GM12878 (cell line): ENCODE data around the gene ZBTB7B. TPM values are rescaled to one million over a fixed set of nuclear protein-coding genes. Genes with fewer than 3 reads are reported as not detected.

ENCODE experiments used
- ASH2L ChIP-seq: fragments of 300-600, 200-600 bp; sonication (generic); IDR thresholded peaks from 2 replicates; pipeline ENCODE4 v1.6.1; 2017; ENCODE audit warnings: low read depth, mild to moderate bottlenecking, borderline replicate concordance
- ATF3 ChIP-seq: IDR thresholded peaks from 2 replicates; pipeline ENCODE4 v1.6.1; 2011; ENCODE audit warnings: low read depth, mild to moderate bottlenecking, low read length, moderate library complexity, borderline replicate concordance; ENCODE audit errors: extremely low read depth
- ATF7 ChIP-seq: fragments of 450-650 bp; IDR thresholded peaks from 2 replicates; pipeline ENCODE4 v1.6.1; 2016; ENCODE audit warnings: low read depth, mild to moderate bottlenecking
- BCLAF1 ChIP-seq: fragments of 450-650 bp; IDR thresholded peaks from 2 replicates; pipeline ENCODE4 v1.6.1; 2017; ENCODE audit warnings: antibody characterized with exemption, mild to moderate bottlenecking, moderate library complexity
- CBFB ChIP-seq: IDR thresholded peaks from 2 replicates; pipeline ENCODE4 v1.6.1; 2016; ENCODE audit warnings: antibody characterized with exemption, low read depth
- E2F4 ChIP-seq: IDR thresholded peaks from 2 replicates; pipeline ENCODE4 v1.6.1; 2012; ENCODE audit warnings: low read depth, low read length, improper control_type of control experiment
- EP300 ChIP-seq, 2 experiments: fragments of 150-350 bp in 1 of 2; IDR thresholded peaks; 2 replicates each; pipeline ENCODE4 v1.6.1; 2011 to 2012; ENCODE audit warnings: low read depth in 2 of 2, low read length in 2 of 2, borderline replicate concordance in 1 of 2, improper control_type of control experiment in 1 of 2, inconsistent platforms in 1 of 2; ENCODE audit not compliant: control insufficient read depth in 1 of 2
- ESRRA ChIP-seq: IDR thresholded peaks from 2 replicates; pipeline ENCODE4 v1.6.1; 2012; ENCODE audit warnings: mild to moderate bottlenecking, low read length, improper control_type of control experiment
- JUNB ChIP-seq: IDR thresholded peaks from 2 replicates; pipeline ENCODE4 v1.6.1; 2016; ENCODE audit warnings: antibody characterized with exemption, mild to moderate bottlenecking
- KDM1A ChIP-seq: fragments of 200-600 bp; sonication (generic); IDR thresholded peaks from 2 replicates; pipeline ENCODE4 v1.6.1; 2016; ENCODE audit warnings: borderline replicate concordance
- MAX ChIP-seq: IDR thresholded peaks from 2 replicates; pipeline ENCODE4 v1.6.1; 2012; ENCODE audit warnings: low read depth, low read length, improper control_type of control experiment
- NFXL1 ChIP-seq: fragments of 450-650 bp; IDR thresholded peaks from 2 replicates; pipeline ENCODE4 v1.6.1; 2017; ENCODE audit warnings: antibody characterized with exemption, mild to moderate bottlenecking, borderline replicate concordance
- PML ChIP-seq: IDR thresholded peaks from 2 replicates; pipeline ENCODE4 v1.6.1; 2012; ENCODE audit warnings: low read length, inconsistent platforms
- POLR2AphosphoS5 ChIP-seq: IDR thresholded peaks from 2 replicates; pipeline ENCODE4 v1.6.1; 2011; ENCODE audit warnings: mild to moderate bottlenecking, low read length, inconsistent platforms
- RBBP5 ChIP-seq: fragments of 200-600 bp; sonication (generic); conservative IDR thresholded peaks from 2 replicates; pipeline ENCODE4 v1.6.1; 2016
- SIX5 ChIP-seq: IDR thresholded peaks from 2 replicates; pipeline ENCODE4 v1.6.1; 2011; ENCODE audit warnings: mild to moderate bottlenecking, low read depth, low read length, moderate library complexity; ENCODE audit not compliant: severe bottlenecking
- SMAD1 ChIP-seq: fragments of 450-650 bp; IDR thresholded peaks from 2 replicates; pipeline ENCODE4 v1.6.1; 2018; ENCODE audit warnings: mild to moderate bottlenecking, low read depth; ENCODE audit not compliant: partially characterized antibody
- SMC3 ChIP-seq: IDR thresholded peaks from 2 replicates; pipeline ENCODE4 v1.6.1; 2011; ENCODE audit warnings: low read length, improper control_type of control experiment, borderline replicate concordance
- SRF ChIP-seq, 2 experiments: IDR thresholded peaks; 2 replicates each; pipeline ENCODE4 v1.6.1; 2011; ENCODE audit warnings: low read depth in 2 of 2, low read length in 2 of 2, mild to moderate bottlenecking in 1 of 2, moderate library complexity in 1 of 2
- SUZ12 ChIP-seq: fragments of 200-600 bp; sonication (generic); IDR thresholded peaks from one replicate; pipeline ENCODE4 v1.6.1; 2018; ENCODE audit warnings: antibody characterized with exemption, mild to moderate bottlenecking; ENCODE audit not compliant: unreplicated experiment
- TCF12 ChIP-seq: IDR thresholded peaks from 2 replicates; pipeline ENCODE4 v1.6.1; 2011; ENCODE audit warnings: low read depth, mild to moderate bottlenecking, low read length
- ZBTB4 ChIP-seq: fragments of 450-650 bp; formaldehyde crosslinking; IDR thresholded peaks from 2 replicates; pipeline ENCODE4 v1.4.0; 2022; ENCODE audit warnings: mild to moderate bottlenecking, moderate library complexity
- ZNF384 ChIP-seq: IDR thresholded peaks from 2 replicates; pipeline ENCODE4 v1.6.1; 2012; ENCODE audit warnings: low read depth, mild to moderate bottlenecking, low read length, improper control_type of control experiment, borderline replicate concordance
- ZNF622 ChIP-seq: fragments of 450-650 bp; IDR thresholded peaks from 2 replicates; pipeline ENCODE4 v1.6.1; 2017; ENCODE audit warnings: mild to moderate bottlenecking, inconsistent platforms
- polyA plus RNA-seq, 11 experiments: library from polyadenylated mRNA; depleted of rRNA in 4 of 11; unstranded in 6 of 11; stranded (reverse) in 5 of 11; fragments of >200 nt; fragmentation: Nextera tagmentation in 4 of 11; fragmentation: Illumina TruSeq in 1 of 11; extraction: Ambion mirVana in 4 of 11; extraction: Trizol in 1 of 11; gene quantifications; 1 replicate in 1 of 11; 2 replicates in 10 of 11; pipeline versions ENCODE4 v1.2.1 to v1.2.3, GENCODE V29; 2011 to 2016; ENCODE audit warnings: inconsistent platforms in 2 of 11, missing spikeins in 2 of 11, low read depth in 1 of 11
- total RNA-seq, 4 experiments: library from RNA; depleted of rRNA in 3 of 4; stranded (reverse); fragments of >200 nt in 3 of 4; fragmentation: Illumina TruSeq in 1 of 4; extraction: Trizol in 1 of 4; gene quantifications; 2 replicates each; pipeline versions ENCODE4 v1.2.1 to v1.2.3, GENCODE V29; 2013 to 2021

The ZBTB7B gene
- total and polyA plus RNA-seq, 10 of the 15 experiments (the other 5 are each of a cell fraction or from before 2014, with no cell fraction given), result 0.11 to 44.9 (median 11.3) TPM

- TF ChIP-seq ZBTB4 (CRISPR knock-in tag) (no peak), KDM1A (no peak), E2F4 (no peak), ESRRA (no peak), SMAD1 (no peak), ZNF384 (no peak), BCLAF1 (no peak), EP300 (IDR thresholded peaks at IDR 0.05; ENCODE audit: borderline replicate concordance in 1 of 2, control insufficient read depth in 1 of 2, low read depth in 2 of 2, low read length in 2 of 2) (no peak), JUNB (no peak), CBFB (no peak), PML (no peak), MAX (no peak), ZNF622 (no peak), POLR2AphosphoS5 (peak; percentile 63; the same call in 1 of the 2 replicates), SIX5 (no peak), SUZ12 (no peak), SMC3 (0 out of 2 replicates have a peak, but pooled peaks have one; percentile 3), ATF7 (no peak), SRF (IDR thresholded peaks at IDR 0.05; ENCODE audit: low read depth in 2 of 2, low read length in 2 of 2) (no peak), TCF12 (no peak), NFXL1 (no peak), ASH2L (no peak), ATF3 (no peak), RBBP5 (no peak)
Measured at GRCh38 chr1:154970631-154971340, 31.8 kb upstream of the ZBTB7B start, which contains the start of gene SHC1 (continued).
